Activated naive CD4-positive, alpha-beta T cell treated with anti-CD3 and anti-CD28 coated beads for 36 hours (primary cell): Measurements from ENCODE around the gene MS4A7. TPM values are rescaled to one million over a fixed set of nuclear protein-coding genes. Genes with fewer than 3 reads are reported as not detected.
A peak's percentile ranks its signal among the peaks of the same experiment; 100 is the strongest.
"Not testable (repeated sequence)": the region's sequence is repeated elsewhere in the genome, so short reads cannot be mapped to it uniquely, and the experiment has no call there.

ENCODE experiments used
- CTCF ChIA-PET: fragments of 350-600 bp; sonication (Branson Sonifier 250); formaldehyde crosslinking; loops from one replicate; lab custom pipeline; 2021; ENCODE audit warnings: antibody characterized with exemption; lab: Charles Lee
- DNase-seq: peaks from one replicate; pipeline ENCODE4 v3.0.0-alpha.2; 2020
- H3K27ac Mint-ChIP-seq: one replicate; pipeline ENCODE4 v1.8.0; 2021; ENCODE audit warnings: mild to moderate bottlenecking, mixed read lengths
- H3K27me3 Mint-ChIP-seq: one replicate; pipeline ENCODE4 v1.8.0; 2021; ENCODE audit warnings: low read depth, mixed read lengths
- H3K36me3 Mint-ChIP-seq: one replicate; pipeline ENCODE4 v1.8.0; 2021; ENCODE audit warnings: low read depth, mixed read lengths
- H3K4me1 Mint-ChIP-seq: one replicate; pipeline ENCODE4 v1.8.0; 2021; ENCODE audit warnings: low read depth, mixed read lengths
- H3K4me3 Mint-ChIP-seq: one replicate; pipeline ENCODE4 v1.8.0; 2021; ENCODE audit warnings: mild to moderate bottlenecking, moderate library complexity, mixed read lengths
- H3K9me3 Mint-ChIP-seq: one replicate; pipeline ENCODE4 v1.8.0; 2021; ENCODE audit warnings: mixed read lengths
- intact Hi-C: fragments of 100-400 bp; cut with micrococcal nuclease; formaldehyde crosslinking; loops from one replicate; pipeline ENCODE4 v1.15.1; 2023
- total RNA-seq, 2 experiments: library from RNA; stranded (reverse); gene quantifications; one replicate each; pipeline ENCODE4 v1.2.3, GENCODE V29; 2021

MS4A7 gene
- total RNA-seq, 2 experiments from 2014 or later = not detected

DNA sequence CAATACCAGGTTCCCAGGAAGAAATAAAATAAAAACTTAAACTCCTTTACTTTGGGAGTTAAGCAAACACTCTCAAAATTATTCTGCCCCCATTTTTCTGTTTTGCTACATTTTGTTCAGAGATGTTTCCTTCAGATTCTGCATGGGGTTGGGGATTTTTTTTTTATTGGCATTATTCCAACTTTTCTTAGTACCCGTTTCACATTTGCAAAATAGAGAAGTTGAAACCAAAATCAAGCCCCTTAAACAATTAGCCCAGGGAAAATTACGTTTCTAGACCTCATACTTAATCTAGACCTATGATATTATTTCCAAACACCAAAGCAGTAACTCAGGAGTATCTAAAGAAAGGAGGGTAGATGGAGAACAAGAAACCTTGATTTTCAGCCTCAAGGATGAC lies 20.6 kb upstream of the MS4A7 start:
- Mint-ChIP-seq H3K4me1 (no peaks in the 10 kb centered on the region), H3K27me3 (peaks cover 2% of the 10 kb centered on the region), H3K27ac (no peak overlapping the region), H3K36me3 (no peaks in the 10 kb centered on the region), H3K9me3 (peaks cover 2% of the 10 kb centered on the region), H3K4me3 (no peak overlapping the region)
- intact Hi-C loops = no loop called here
- no peak for DNase-seq
- CTCF ChIA-PET = no interaction called here

DNA sequence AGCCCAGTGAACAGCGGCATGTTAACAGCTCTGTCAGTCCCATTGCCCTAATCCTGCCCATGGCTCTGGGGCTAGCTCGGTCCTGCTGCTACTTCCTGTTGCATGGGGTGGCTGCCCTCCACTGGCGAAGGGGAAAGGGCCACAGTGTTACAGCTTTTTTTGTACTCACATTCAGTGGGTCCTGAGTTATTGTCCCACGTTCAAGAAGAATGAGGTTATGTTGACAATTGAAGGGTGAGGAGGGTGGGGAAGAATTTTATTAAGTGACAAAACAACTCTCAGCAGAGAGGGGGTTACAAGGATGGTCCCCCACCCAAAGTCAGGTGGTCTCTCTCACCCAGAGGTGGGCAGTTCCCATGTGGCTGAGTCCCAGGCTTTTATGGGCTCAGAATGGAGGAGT lies 17.7 kb upstream of the MS4A7 start:
- CTCF ChIA-PET = interaction anchor here (0.7 to 1.4 kb wide), 3 partner anchors 17 to 258 kb away, joined by 3 to 5 read pairs (median 4); no protein-coding TSS in a partner anchor
- intact Hi-C loops = loop anchor here (5.0 kb wide), 1 partner anchor 93 kb away; no protein-coding TSS in a partner anchor

GRCh38 chr11:60362241-60362640 lies 16.1 kb upstream of the MS4A7 start:
- Mint-ChIP-seq H3K9me3 (no peaks in the 10 kb centered on the region), H3K27ac (no peak overlapping the region), H3K4me1 (peaks cover 1% of the 10 kb centered on the region), H3K27me3 (peaks cover 20% of the 10 kb centered on the region), H3K36me3 (no peaks in the 10 kb centered on the region), H3K4me3 (no peak overlapping the region)
- CTCF ChIA-PET = interaction anchor here (0.9 to 5.4 kb wide), 6 partner anchors 28 to 257 kb away, joined by 3 to 49 read pairs (median 6); no protein-coding TSS in a partner anchor
- no peak for DNase-seq
- intact Hi-C loops = loop anchor here (5.0 kb wide), 1 partner anchor 95 kb away; no protein-coding TSS in a partner anchor

More for the DNA sequence above, 17.7 kb upstream of the MS4A7 start:
- Mint-ChIP-seq H3K27me3 (peaks cover 20% of the 10 kb centered on the region), H3K27ac (no peak overlapping the region), H3K36me3 (no peaks in the 10 kb centered on the region), H3K4me3 (no peak overlapping the region), H3K9me3 (no peaks in the 10 kb centered on the region), H3K4me1 (no peaks in the 10 kb centered on the region)
- DNase-seq = no peak

DNA sequence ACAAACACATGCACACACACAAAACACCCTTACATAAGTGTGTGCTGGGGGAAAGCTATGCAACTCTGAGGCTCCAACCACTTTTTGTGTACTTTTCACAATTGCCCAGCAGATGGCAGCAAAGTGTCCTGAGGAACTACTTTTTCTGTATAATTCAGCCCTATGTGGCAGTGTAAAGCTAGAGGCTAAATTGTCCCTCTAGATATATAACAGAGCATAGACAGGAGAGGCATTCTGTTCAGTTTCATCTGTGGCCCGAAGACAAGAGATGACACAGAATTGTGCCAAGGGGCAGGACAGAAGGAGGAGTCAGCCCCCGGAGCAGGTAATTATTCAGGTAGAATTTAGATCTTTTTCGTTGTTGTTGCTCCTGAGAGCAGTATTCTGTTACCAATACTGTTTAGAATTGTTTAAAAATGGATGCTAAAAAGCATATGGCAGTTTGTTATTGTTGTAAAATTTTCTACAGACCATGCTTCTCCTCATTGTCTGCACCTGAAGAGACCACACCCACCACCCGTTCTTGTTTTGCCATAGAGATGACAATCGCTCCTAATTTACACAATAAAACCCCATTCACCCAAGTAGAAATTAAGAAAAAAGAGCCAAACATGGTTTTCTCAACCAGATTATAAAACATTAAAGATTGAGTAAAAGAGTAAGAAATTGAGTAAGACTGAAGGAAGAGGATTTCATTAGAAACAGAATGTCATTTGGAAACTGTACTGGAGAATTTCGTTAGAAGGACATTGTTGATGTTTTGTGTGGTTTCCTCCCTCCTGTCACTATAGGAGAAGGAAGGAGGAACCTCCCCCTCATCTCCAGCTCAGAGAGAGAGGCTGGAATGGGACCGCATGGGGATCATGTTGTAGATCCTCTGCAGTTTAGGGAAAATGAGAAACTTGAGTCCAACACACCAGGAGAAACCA lies 14.5 kb upstream of the MS4A7 start:
- intact Hi-C loops = loop anchor here (1.0 to 5.0 kb wide), 3 partner anchors 97 to 254 kb away; no protein-coding TSS in a partner anchor
- Mint-ChIP-seq H3K36me3 (no peaks in the 10 kb centered on the region), H3K27me3 (peaks cover 27% of the 10 kb centered on the region), H3K9me3 (no peaks in the 10 kb centered on the region), H3K4me1 (peaks cover 4% of the 10 kb centered on the region), H3K4me3 (no peak overlapping the region), H3K27ac (no peak overlapping the region)
- CTCF ChIA-PET = interaction anchor here (0.6 to 5.4 kb wide), 30 partner anchors 9 to 402 kb away, joined by 3 to 49 read pairs (median 4); partner anchors contain the start of gene MS4A15
- peak; percentile 81 for DNase-seq

GRCh38 chr11:60366262-60366904 lies 11.9 kb upstream of the MS4A7 start:
- H3K27me3 Mint-ChIP-seq = peaks cover 31% of the 10 kb centered on the region
- H3K4me3 Mint-ChIP-seq, DNase-seq, intact Hi-C loops, H3K27ac Mint-ChIP-seq, H3K4me1 Mint-ChIP-seq, H3K9me3 Mint-ChIP-seq, H3K36me3 Mint-ChIP-seq: not testable (repeated sequence)
- CTCF ChIA-PET = interaction anchor here (5.4 kb wide), 1 partner anchor 253 kb away, joined by 49 read pairs; no protein-coding TSS in a partner anchor

- CTCF ChIA-PET = interaction anchor here (5.4 kb wide), 1 partner anchor 252 kb away, joined by 49 read pairs; no protein-coding TSS in a partner anchor
- intact Hi-C loops = loop anchor here (1.0 kb wide), 2 partner anchors 58 to 79 kb away; no protein-coding TSS in a partner anchor
- H3K27ac Mint-ChIP-seq = no peak overlapping the region
- H3K36me3 Mint-ChIP-seq = no peaks in the 10 kb centered on the region
- no peaks in the 10 kb centered on the region for H3K9me3 Mint-ChIP-seq
- H3K4me1 Mint-ChIP-seq = peaks cover 4% of the 10 kb centered on the region
- peak; percentile 18 for DNase-seq
- peaks cover 29% of the 10 kb centered on the region for H3K27me3 Mint-ChIP-seq
- H3K4me3 Mint-ChIP-seq = no peak overlapping the region
These were observed 11.3 kb upstream of the MS4A7 start for GRCh38 chr11:60367009-60367408.

- no peak for DNase-seq
- Mint-ChIP-seq H3K27me3 (peaks cover 29% of the 10 kb centered on the region), H3K4me1 (peaks cover 4% of the 10 kb centered on the region), H3K27ac (no peak overlapping the region), H3K9me3 (no peaks in the 10 kb centered on the region), H3K36me3 (no peaks in the 10 kb centered on the region), H3K4me3 (no peak overlapping the region)
- CTCF ChIA-PET = interaction anchor here (0.7 kb wide), 1 partner anchor 24 kb away, joined by 3 read pairs; no protein-coding TSS in a partner anchor
- intact Hi-C loops = loop anchor here (1.0 kb wide), 2 partner anchors 59 to 78 kb away; no protein-coding TSS in a partner anchor
These were observed 10.4 kb upstream of the MS4A7 start for GRCh38 chr11:60367896-60368295.

DNA sequence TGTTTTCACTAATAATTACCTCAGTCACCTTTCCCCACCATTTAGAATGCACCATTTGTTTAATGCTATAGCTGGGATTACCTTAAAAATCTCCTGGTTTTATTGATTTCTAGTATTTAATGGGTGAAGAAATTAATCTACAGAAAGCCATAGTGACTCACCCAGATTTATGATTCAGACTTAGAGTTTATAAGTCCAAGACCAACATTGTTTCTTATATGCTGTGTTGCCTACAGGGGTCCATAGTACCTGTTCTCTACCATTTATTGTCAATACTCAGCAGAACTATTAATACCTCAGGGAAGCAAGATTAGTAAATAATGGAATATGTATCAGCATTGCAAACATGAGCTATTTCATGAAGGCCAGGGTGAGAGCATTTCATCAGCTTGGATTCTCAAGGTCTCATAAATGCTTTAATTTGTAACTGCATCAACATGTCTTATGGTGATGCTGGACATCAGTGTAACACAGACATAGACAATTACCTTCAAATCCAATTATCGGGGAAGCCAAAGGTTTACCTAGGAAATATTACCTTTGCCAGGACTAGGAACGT lies 8.0 kb upstream of the MS4A7 start:
- intact Hi-C loops = no loop called here
- H3K9me3 Mint-ChIP-seq = no peaks in the 10 kb centered on the region
- no peak overlapping the region for H3K27ac Mint-ChIP-seq
- peaks cover 4% of the 10 kb centered on the region for H3K4me1 Mint-ChIP-seq
- no peak for DNase-seq
- no peaks in the 10 kb centered on the region for H3K36me3 Mint-ChIP-seq
- peaks cover 13% of the 10 kb centered on the region for H3K27me3 Mint-ChIP-seq
- CTCF ChIA-PET = interaction anchor here (0.6 to 2.2 kb wide), 3 partner anchors 45 to 358 kb away, joined by 3 to 5 read pairs (median 4); no protein-coding TSS in a partner anchor
- no peak overlapping the region for H3K4me3 Mint-ChIP-seq

GRCh38 chr11:60370811-60371298 lies 7.5 kb upstream of the MS4A7 start:
- DNase-seq = no peak
- Mint-ChIP-seq H3K4me3 (no peak overlapping the region), H3K4me1 (peaks cover 4% of the 10 kb centered on the region), H3K36me3 (no peaks in the 10 kb centered on the region), H3K9me3 (no peaks in the 10 kb centered on the region), H3K27ac (no peak overlapping the region), H3K27me3 (peaks cover 16% of the 10 kb centered on the region)
- CTCF ChIA-PET = interaction anchor here (1.0 to 2.2 kb wide), 2 partner anchors 45 to 248 kb away, joined by 3 to 5 read pairs; no protein-coding TSS in a partner anchor
- intact Hi-C loops = no loop called here

DNA sequence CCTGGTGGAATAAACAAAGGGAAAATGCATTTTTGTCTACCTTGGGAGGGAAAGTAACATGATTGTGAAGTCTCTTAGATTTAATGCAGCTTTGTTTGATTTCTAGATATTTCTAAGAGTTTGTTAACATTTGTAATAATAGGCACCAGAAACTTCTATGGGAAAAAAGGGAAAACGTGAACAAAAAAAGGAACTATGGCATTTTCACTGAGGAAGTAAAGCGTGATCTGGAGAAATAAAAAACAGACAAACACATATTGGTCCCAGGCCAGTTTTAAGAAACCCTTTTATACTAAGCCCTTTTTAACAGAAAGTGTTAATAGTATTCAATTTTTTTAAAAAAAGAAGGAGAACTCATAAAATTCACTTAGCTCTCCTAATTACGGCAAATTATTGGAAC lies 6.9 kb upstream of the MS4A7 start:
- H3K27me3 Mint-ChIP-seq = peaks cover 16% of the 10 kb centered on the region
- H3K4me3 Mint-ChIP-seq = no peak overlapping the region
- H3K9me3 Mint-ChIP-seq = no peaks in the 10 kb centered on the region
- H3K27ac Mint-ChIP-seq = no peak overlapping the region
- DNase-seq = no peak
- CTCF ChIA-PET = interaction anchor here (1.0 kb wide), 1 partner anchor 44 kb away, joined by 3 read pairs; no protein-coding TSS in a partner anchor
- intact Hi-C loops = no loop called here
- peaks cover 2% of the 10 kb centered on the region for H3K4me1 Mint-ChIP-seq
- H3K36me3 Mint-ChIP-seq = no peaks in the 10 kb centered on the region

DNA sequence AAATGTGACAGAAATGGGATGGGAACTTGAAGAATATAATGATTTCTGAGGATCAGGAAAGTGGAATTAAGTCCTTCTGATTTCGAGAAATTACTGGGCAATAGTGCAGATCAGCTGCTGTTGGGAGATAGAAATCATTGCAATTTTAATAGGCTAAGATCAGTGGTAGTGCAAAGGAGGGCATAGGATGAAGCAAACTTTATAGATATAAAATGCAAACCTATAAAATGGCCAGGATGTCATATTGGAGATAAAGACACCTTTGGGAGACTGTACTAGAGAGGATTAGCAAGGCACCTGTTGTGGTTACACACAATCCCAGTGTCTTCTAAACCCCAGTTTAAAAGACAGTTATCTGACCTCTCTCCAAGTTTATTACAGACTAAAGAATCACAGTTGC lies 6.5 kb upstream of the MS4A7 start:
- Mint-ChIP-seq H3K27me3 (peaks cover 16% of the 10 kb centered on the region), H3K9me3 (no peaks in the 10 kb centered on the region), H3K27ac (no peak overlapping the region), H3K4me1 (peaks cover 2% of the 10 kb centered on the region), H3K36me3 (no peaks in the 10 kb centered on the region), H3K4me3 (no peak overlapping the region)
- CTCF ChIA-PET = no interaction called here
- intact Hi-C loops = no loop called here
- no peak for DNase-seq
